Testis (tissue), 3 donors: ENCODE measurements around the gene GSC2. TPM values are rescaled to one million over a fixed set of nuclear protein-coding genes. Genes with fewer than 3 reads are reported as not detected.

ENCODE experiments used
- DNase-seq: peaks from one replicate; pipeline ENCODE4 v3.0.0-alpha.2; 2019
- H3K27ac ChIP-seq, 2 donors: fragments of 200-600 bp; sonication (generic); one replicate each; pipeline ENCODE4 v1.5.1; 2019
- H3K27me3 ChIP-seq: fragments of 200-600 bp; sonication (generic); one replicate; pipeline ENCODE4 v1.5.1; 2019
- H3K36me3 ChIP-seq: fragments of 200-600 bp; sonication (generic); one replicate; pipeline ENCODE4 v1.5.1; 2017; ENCODE audit warnings: low read depth; ENCODE audit errors: missing control alignments
- H3K4me1 ChIP-seq: fragments of 200-600 bp; sonication (generic); one replicate; pipeline ENCODE4 v1.5.1; 2019
- H3K4me3 ChIP-seq, 2 donors: fragments of 200-600 bp; sonication (generic); one replicate each; pipeline ENCODE4 v1.5.1; 2017 to 2019
- H3K9me3 ChIP-seq: fragments of 200-600 bp; sonication (generic); one replicate; pipeline ENCODE4 v1.5.1; 2017
- CTCF ChIP-seq, 3 experiments: fragments of 450-650 bp in 2 of 3; fragments of 200-600 bp in 1 of 3; sonication (generic) in 1 of 3; IDR thresholded peaks; one replicate each; pipeline ENCODE4 v1.5.1; 2016 to 2019; ENCODE audit warnings: antibody characterized with exemption in 3 of 3, mild to moderate bottlenecking in 2 of 3, moderate library complexity in 1 of 3
- POLR2A ChIP-seq: fragments of 450-650 bp; IDR thresholded peaks from one replicate; pipeline ENCODE4 v1.6.1; 2017; ENCODE audit warnings: antibody characterized with exemption, mild to moderate bottlenecking, moderate library complexity
- WGBS, 2 donors: methylation state at CpG; one replicate each; pipeline ENCODE4 v1.1.5; 2018; 5-methylcytosine and 5-hydroxymethylcytosine counted together
- intact Hi-C: fragments of 100-400 bp; cut with DNase I; formaldehyde crosslinking; loops from one replicate; pipeline ENCODE4 v1.15.1; 2023; ENCODE audit warnings: low total_unique reads
- polyA plus RNA-seq: library from polyadenylated mRNA; stranded (reverse); fragments of 350-450 nt; fragmentation: Illumina TruSeq; extraction: RNeasy Lipid Tissue Mini Kit (QIAGEN cat#74804); gene quantifications from one replicate; pipeline ENCODE4 v1.2.3, GENCODE V29; 2014; ENCODE audit warnings: low read depth, low replicate concordance; ENCODE audit not compliant: insufficient read depth
- total RNA-seq, 2 donors: library from RNA; depleted of rRNA; stranded (reverse); fragments of >200 nt; gene quantifications; one replicate each; pipeline ENCODE4 v1.2.3, GENCODE V29; 2016

Gene GSC2
- total and polyA plus RNA-seq, 3 donors from 2014 or later = 2.3 to 16.0 (median 15.3) TPM

DNA sequence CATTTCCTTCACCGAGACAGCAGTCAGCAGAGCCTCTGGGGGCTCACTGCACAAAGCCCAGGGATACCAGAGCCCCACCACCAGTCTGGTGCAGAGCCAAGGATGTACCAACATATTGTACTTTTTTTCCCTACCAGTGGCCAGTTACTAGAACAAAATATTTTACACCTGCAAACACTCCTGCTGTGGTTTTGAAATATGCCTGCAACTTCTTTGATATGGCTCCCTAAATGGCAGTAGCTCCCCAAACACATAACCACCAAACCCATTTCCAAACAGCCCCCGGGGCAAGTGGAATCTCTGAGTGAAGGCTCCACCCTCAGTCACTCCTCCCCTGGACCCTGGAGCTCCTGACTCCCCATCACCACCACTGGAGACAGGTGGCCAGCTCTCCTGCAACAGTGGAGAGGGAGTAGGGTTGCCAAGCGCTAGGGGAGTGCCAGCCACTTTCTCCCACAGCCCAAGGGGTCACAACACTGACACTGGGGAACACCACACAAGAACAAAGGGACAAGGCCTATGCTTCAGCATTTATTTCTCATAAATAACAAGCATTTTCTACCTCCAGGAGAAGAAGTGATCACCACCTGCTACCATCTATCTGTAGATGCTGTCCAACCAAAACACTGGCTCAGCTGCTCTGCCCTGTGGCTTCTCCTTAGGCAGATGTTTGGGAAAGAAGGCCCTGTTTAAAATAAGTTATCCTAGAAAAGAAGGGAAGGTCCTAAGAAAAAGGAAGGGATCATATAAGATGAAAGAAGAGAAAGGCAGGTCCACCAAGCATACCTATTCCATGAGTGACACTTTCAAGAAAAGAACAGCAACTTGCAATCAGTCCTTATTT is 43.0 kb downstream of the GSC2 start:
- WGBS, 2 donors = 89 to 94% methylated on average over 3 of the region's 3 CpGs
- no peaks in the 10 kb centered on the region for H3K9me3 ChIP-seq
- H3K4me1 ChIP-seq = peaks cover 10% of the 10 kb centered on the region

GRCh38 chr22:19105867-19106802 is 44.0 kb downstream of the GSC2 start:
- Histone ChIP-seq H3K36me3 (no peaks in the 10 kb centered on the region), H3K27me3 (no peaks in the 10 kb centered on the region), H3K9me3 (no peaks in the 10 kb centered on the region), H3K4me3 (no peak overlapping the region), H3K4me1 (peaks cover 10% of the 10 kb centered on the region), H3K27ac (no peak overlapping the region)
- DNase-seq = no peak
- TF ChIP-seq POLR2A (no peak), CTCF (IDR thresholded peaks at IDR 0.05) (no peak)
- intact Hi-C loops = no loop called here
- 83 to 85% methylated on average over 14 to 18 of the region's 18 CpGs for WGBS, 2 donors

More for the DNA sequence above, 43.0 kb downstream of the GSC2 start:
- intact Hi-C loops = no loop called here
- Histone ChIP-seq H3K27me3 (no peaks in the 10 kb centered on the region), H3K27ac (no peak overlapping the region), H3K4me3 (no peak overlapping the region), H3K36me3 (no peaks in the 10 kb centered on the region)
- TF ChIP-seq POLR2A = no peak
- TF ChIP-seq CTCF (IDR thresholded peaks at IDR 0.05) = no peak
- DNase-seq = no peak

GRCh38 chr22:19105456-19105855 is 44.6 kb downstream of the GSC2 start:
- Histone ChIP-seq H3K4me3 (no peak overlapping the region), H3K36me3 (no peaks in the 10 kb centered on the region), H3K27ac (no peak overlapping the region), H3K27me3 (no peaks in the 10 kb centered on the region), H3K9me3 (no peaks in the 10 kb centered on the region), H3K4me1 (peaks cover 10% of the 10 kb centered on the region)
- TF ChIP-seq POLR2A = no peak
- TF ChIP-seq CTCF (IDR thresholded peaks at IDR 0.05) = no peak
- WGBS, 2 donors = 97 to 98% methylated on average over 8 of the region's 8 CpGs
- no peak for DNase-seq
- intact Hi-C loops = no loop called here

DNA sequence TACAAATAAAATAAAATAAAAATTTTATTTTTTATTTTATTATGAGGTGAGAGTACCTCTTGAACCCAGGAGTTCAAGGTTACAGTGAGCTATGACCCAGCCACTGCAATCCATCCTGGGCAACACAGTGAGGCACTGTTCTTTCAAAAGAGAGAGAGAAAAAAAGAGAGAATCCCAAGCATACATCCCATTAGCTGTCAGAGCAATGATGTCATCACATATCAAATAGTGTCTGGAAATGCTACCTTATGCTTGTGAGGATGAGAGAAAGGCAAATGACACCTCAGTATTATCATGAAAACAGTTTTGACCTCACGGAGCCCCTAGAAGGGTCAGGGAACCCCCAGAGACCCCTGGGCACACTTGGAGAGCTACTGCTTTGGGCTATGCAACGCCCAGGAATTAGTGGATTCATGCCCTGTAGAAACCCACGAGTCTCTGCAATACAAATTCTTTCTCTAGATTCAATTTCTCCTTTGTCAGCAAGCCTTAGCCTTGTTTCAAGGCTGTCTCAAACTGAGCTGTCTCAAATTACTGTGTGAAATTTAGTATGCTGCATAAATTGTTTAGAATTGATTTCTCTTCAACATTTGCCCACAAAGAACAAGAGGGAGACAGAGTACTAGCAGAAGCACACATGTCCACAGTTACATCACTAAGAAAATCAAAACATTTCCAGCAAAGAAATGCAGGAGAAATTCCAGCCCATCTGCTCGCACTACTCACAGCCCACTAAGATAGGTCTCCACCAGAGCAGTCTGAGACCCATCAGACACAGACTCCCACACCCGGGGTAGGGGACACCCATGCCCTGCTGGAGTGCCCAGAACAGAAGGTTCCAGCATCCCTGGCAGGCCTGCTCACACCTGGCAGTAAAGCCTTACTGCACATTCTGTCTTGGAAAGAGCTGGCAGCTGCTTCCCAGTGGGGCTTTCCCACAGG is 45.9 kb downstream of the GSC2 start:
- DNase-seq = no peak
- Histone ChIP-seq H3K36me3 (no peaks in the 10 kb centered on the region), H3K27ac (no peak overlapping the region), H3K27me3 (no peaks in the 10 kb centered on the region), H3K4me3 (no peak overlapping the region), H3K9me3 (no peaks in the 10 kb centered on the region), H3K4me1 (peaks cover 10% of the 10 kb centered on the region)
- WGBS, 2 donors = 49 to 71% methylated on average over 5 of the region's 5 CpGs
- no peak for TF ChIP-seq POLR2A
- intact Hi-C loops = no loop called here
